22Rv1 (cell line): Measurements from ENCODE around the gene KCNN2.

Source experiments
- CTCF ChIP-seq: fragments of 450-650 bp; IDR thresholded peaks from 2 replicates; pipeline ENCODE4 v1.5.1; 2017; ENCODE audit warnings: mild to moderate bottlenecking
- ZFX ChIP-seq: fragments of 450-650 bp; IDR thresholded peaks from 2 replicates; pipeline ENCODE4 v1.6.1; 2017; ENCODE audit warnings: antibody characterized with exemption, borderline replicate concordance

GRCh38 chr5:114473541-114473940, 111.7 kb downstream of the KCNN2 start:
- TF ChIP-seq CTCF (no peak), ZFX (no peak)
